Stimulated activated CD4-positive, alpha-beta T cell treated with anti-CD3 and anti-CD28 coated beads, TNF-alpha, amount 100 ng/mL, for 1 hour (primary cell): ENCODE results near the gene SCTR.

ENCODE experiments used
- DNase-seq, 3 donors: peaks; one replicate each; pipeline ENCODE4 v3.0.0-alpha.2; 2020; ENCODE audit warnings: low read depth in 3 of 3, low spot score in 1 of 3

Gene SCTR

GRCh38 chr2:119523952-119524694 is at the start of gene SCTR:
SCTR (minus strand) TSS chr2:119524483; CDS start chr2:119524226, 257 bp downstream.
- no peak for DNase-seq

GRCh38 chr2:119567292-119567691 is 43.0 kb upstream of the SCTR start:
- DNase-seq = no peak

- no peak for DNase-seq
Measured at GRCh38 chr2:119565481-119565880, 41.2 kb upstream of the SCTR start.

GRCh38 chr2:119553687-119554344 is 29.5 kb upstream of the SCTR start:
- DNase-seq = no peak

- DNase-seq = no peak
Measured at GRCh38 chr2:119552902-119553301, 28.6 kb upstream of the SCTR start.

DNA sequence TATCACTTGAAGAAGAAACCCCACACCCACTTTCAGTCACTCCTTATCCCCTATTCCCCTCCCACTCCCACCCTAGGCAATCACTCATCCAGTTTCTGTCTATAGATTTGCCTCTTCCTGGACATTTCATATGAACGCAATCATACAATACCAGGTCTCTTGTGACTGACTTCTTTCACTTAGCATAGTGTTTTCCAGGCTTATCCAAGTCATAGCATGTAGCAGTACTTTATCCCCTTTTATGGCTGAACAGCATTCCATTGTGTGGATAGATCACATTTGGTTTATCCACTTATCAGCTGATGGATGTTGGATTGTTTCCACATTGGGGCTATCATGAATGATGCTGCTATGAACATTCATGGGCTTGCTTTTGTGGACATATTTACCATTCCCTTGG is 26.6 kb upstream of the SCTR start:
- DNase-seq = no peak

GRCh38 chr2:119550346-119550745 is 26.1 kb upstream of the SCTR start:
- DNase-seq = no peak

DNA sequence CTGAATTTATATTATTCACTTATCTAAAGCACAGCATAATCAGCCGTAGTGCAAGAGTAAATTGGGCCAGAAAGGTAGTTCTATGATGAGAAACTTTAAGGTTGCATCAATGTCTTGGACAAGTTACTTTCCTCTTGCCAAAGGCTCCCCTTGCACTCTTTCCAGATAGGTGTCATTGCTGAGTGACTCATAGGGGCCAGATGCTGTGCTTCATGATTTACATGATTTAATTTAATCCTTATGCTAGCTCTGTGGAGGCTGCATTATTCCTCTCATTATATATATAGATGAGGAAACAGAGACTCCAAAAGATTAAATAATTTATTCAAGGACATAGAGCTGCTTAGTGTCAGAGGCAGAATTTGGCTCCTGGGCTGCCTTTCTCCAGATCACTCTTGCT is 25.0 kb upstream of the SCTR start:
- DNase-seq = no peak

GRCh38 chr2:119548516-119549120 is 24.3 kb upstream of the SCTR start:
- DNase-seq = no peak

GRCh38 chr2:119546447-119546767 is 22.1 kb upstream of the SCTR start:
- DNase-seq = no peak

GRCh38 chr2:119545754-119546446 is 21.6 kb upstream of the SCTR start:
- no peak for DNase-seq

DNA sequence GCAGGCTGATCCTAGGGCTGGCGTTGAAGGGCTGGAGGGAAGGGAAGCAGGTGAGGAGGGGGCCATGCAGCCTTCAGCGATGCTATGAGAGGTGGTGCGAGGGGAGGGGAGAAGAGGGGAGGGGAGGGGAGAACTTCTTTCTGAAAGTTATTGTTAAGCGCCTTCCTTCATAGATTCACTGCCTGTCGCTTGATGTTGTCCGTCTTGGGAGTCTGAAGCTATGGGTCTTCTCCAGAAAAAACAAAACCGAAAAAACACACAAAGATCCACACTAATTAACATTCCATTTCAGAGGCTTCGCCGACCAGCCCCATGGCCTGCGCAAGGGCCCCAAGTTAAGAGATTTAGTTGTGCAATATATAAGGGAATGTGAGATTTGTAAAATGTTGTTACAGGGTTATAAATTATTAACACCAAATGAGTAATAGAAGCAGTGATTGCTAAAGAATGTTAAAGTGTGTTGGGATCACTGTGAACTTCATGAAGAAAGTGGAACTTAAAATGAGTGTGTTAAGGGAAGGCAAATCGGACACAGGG is 20.7 kb upstream of the SCTR start:
- no peak for DNase-seq

DNA sequence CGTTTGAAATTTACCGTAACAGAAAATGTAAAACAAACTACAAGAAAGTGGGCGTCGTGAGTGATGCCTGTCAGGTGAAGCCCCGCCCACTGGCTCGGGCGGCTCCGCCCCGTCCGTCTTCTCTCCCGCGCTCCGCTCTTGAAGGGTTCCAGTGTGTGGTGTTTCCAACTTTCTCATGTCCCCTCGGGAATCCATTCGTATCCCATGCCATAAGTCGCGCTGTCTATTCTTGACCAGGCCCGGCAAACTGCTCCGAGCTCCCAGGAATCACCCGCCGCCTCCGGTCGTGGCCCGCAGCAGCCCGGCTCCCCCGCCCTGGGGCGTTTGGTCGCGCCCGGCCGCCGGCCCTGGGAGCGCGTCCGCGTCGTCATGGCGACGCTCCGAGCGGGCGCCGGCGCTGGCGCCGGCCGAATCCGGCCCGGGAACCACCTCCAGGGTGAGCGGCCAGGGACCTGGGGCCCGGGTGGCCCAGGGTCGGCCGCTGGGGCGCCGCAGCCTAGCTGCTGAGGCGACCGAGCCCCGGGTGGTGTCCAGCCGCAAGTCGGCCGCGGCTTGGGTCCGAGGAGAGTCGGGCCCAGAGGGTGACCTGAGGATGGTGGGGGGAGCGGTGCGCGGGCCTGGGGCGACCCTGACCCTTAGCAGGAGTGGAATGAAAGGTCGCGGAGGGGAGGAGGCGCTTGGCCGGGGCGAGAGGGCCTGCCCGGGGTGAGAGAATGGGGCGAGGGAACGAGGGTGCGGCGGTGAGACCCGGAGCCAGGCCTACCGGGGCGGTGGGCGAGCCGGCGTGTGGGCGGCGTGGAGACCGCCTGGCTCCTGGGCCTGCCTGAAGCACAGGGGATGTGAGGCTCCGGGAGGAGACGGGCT is 20.0 kb upstream of the SCTR start, which contains the start of gene CFAP221:
TSS of gene CFAP221 (plus strand) at position 375 of the 864 bp plus-strand sequence. CDS start 1,683 bp downstream, outside the sequence.
- DNase-seq = peak in 1 of 3 donors; percentile 22

DNA sequence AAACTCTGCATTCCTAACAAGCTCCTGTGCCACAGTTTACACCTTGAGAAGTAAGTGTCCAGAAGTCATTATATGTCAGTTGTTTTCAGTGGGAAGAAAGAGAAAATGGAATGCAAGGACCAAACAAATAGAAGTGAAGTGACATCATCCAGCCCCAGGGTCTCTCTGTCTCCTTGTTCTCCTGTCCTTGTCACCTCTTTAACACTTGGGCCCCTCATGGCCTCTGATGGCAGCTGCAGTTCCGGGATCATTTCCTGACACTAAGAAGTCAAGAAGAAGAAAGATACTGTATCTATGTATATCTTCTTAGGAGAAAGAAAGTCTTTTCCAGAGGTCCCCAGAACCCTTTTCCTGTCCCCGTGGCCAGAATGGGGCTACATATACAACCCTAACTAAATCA is 17.2 kb upstream of the SCTR start:
- DNase-seq = no peak

GRCh38 chr2:119537792-119538191 is 13.5 kb upstream of the SCTR start:
- DNase-seq = no peak

DNA sequence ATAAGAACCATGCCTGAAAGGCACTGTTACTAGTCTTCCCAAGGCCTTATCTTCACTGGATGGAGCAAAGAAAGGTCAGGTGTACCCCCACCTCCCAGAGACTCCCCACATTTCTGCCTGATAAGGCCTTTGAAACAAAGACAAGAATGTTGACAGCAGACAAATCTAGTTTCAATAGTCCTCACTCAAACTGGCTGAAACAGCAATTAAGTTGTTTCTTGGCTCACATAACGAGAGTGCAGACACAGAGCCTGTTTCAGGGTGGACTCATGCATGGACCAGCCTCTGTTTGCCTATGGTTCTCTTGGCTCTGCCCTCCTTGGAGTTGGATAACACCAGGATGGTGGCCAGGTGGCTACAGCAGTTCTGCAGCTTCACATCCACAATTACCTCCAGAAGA is 12.4 kb upstream of the SCTR start:
- no peak for DNase-seq

DNA sequence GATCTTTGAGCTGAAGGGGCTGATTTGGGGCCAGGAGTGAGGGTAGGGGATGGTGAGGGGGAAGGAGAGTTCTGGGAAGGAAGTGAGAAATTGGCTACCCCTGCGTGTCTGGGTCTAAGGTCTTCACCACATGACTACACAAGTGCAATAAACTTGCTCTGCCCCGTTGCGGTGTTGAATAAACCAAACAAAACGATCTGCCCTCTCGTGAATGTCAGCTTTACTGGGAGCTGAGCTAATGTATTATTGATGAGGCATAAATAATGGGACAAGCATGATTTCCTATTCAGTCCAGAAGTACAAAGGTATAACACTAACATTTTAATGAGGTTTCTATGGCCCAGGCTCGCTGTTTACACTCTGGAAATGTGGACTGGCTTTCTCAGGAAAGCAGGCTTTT is 11.9 kb upstream of the SCTR start:
- no peak for DNase-seq

GRCh38 chr2:119533560-119533959 is 9.3 kb upstream of the SCTR start:
- no peak for DNase-seq

- no peak for DNase-seq
Measured at GRCh38 chr2:119531292-119531691, 7.0 kb upstream of the SCTR start.

DNA sequence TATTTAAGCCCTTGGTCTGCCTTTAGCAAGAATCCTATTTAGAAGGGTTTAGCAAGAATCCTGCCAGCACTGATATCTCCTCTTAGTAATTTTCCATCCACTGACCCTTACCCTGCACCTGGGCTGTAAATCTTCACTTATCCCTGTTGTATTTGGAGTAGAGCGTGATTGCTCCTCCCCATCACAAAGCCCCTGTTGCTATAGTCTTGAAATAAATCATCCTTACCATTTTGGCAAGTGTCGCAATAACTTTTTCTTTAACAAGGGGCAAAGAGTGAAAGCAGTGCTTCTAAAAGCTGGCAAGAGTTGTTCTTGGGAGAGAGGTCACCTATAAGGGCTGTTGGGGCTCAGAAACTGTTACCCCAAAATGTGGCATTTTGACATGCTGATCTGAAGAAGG is 3.7 kb upstream of the SCTR start:
- no peak for DNase-seq

DNA sequence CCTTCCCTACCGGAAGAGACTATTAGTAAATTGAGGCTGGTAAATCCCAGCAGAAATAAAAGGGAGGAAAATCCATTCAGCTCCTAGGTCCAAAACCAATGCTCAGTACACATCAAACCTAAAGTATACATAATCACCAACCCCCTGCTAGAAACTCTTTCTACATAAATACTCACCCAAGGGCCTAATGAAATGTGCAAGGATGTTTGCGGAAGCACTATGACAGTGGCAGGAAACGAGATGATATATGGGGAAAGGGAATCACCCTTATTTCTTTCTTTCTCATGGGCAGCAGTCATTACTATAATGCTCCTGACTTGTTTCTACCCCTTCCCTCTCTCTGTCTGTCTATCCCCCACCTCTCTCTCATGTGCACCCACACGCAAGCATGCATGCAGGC is 1.3 kb upstream of the SCTR start:
- DNase-seq = no peak
